K562 (cell line): ENCODE measurements around the gene HDAC1.

Experiments used
- DACH1 ChIP-seq: fragments of 450-650 bp; IDR thresholded peaks from 2 replicates; pipeline ENCODE4 v1.6.1; 2018; ENCODE audit not compliant: partially characterized antibody
- HLTF ChIP-seq: fragments of 450-650 bp; IDR thresholded peaks from 2 replicates; pipeline ENCODE4 v1.6.1; 2016
- KAT7 ChIP-seq: sonication (generic); formaldehyde crosslinking; IDR thresholded peaks from 2 replicates; pipeline ENCODE4 v1.8.0; 2022; ENCODE audit warnings: missing genetic modification reagents, mild to moderate bottlenecking, borderline replicate concordance
- MTF1 ChIP-seq: fragments of 250-450 bp; sonication (Bioruptor Pico); IDR thresholded peaks from 2 replicates; pipeline ENCODE4 v1.9.0; 2021; ENCODE audit warnings: moderate library complexity, mild to moderate bottlenecking, inconsistent platforms, borderline replicate concordance
- PHF8 ChIP-seq: fragments of 200-600 bp; sonication (generic); IDR thresholded peaks from 2 replicates; pipeline ENCODE4 v1.6.1; 2012; ENCODE audit warnings: mixed run types, mild to moderate bottlenecking, inconsistent platforms, low read length, moderate library complexity, borderline replicate concordance
- TF ChIP-seq, protein P1 (sequence below): sonication (generic); formaldehyde crosslinking; IDR thresholded peaks from 2 replicates; pipeline ENCODE4 v1.8.1; 2023; ENCODE audit warnings: mild to moderate bottlenecking, missing genetic modification reagents

DNA sequence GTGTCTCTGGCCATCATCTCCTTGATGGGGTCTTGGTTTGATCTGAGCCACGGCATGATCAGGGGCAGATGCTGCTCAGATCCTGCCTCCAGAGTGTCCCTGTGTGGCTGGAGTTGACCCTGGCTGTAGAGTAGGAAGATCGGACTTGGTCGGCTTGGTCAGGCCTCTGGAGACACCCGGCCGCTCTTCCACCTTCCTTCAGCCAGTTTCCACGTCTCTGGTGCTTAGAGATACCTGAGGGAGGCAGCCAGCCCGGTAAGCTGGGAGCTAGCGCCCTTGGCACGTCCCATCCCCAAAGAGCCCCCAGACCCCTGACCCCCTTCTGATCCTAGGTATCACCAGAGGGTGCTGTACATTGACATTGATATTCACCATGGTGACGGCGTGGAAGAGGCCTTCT, 35.3 kb downstream of the HDAC1 start:
- TF ChIP-seq HLTF (no peak), PHF8 (no peak), KAT7 (CRISPR knock-in tag) (no peak), MTF1 (CRISPR knock-in tag) (no peak), DACH1 (no peak)
- TF ChIP-seq, protein P1, sequence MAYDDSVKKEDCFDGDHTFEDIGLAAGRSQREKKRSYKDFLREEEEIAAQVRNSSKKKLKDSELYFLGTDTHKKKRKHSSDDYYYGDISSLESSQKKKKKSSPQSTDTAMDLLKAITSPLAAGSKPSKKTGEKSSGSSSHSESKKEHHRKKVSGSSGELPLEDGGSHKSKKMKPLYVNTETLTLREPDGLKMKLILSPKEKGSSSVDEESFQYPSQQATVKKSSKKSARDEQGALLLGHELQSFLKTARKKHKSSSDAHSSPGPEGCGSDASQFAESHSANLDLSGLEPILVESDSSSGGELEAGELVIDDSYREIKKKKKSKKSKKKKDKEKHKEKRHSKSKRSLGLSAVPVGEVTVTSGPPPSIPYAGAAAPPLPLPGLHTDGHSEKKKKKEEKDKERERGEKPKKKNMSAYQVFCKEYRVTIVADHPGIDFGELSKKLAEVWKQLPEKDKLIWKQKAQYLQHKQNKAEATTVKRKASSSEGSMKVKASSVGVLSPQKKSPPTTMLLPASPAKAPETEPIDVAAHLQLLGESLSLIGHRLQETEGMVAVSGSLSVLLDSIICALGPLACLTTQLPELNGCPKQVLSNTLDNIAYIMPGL (CRISPR knock-in tag): no peak
